G401 (cell line): ENCODE measurements around the gene EHD1. TPM values are rescaled to one million over a fixed set of nuclear protein-coding genes. Genes with fewer than 3 reads are reported as not detected.
A peak's percentile ranks its signal among the peaks of the same experiment; 100 is the strongest.
"Not testable (repeated sequence)": the region's sequence is repeated elsewhere in the genome, so short reads cannot be mapped to it uniquely, and the experiment has no call there.

Experiments used
- DNase-seq: peaks from one replicate; pipeline ENCODE4 v3.0.0-alpha.2; 2015; ENCODE audit warnings: low spot score
- in situ Hi-C: cut with HindIII; loops from 2 replicates; pipeline ENCODE4 v1.10.0; 2016; ENCODE audit warnings: low sequenced_read_pairs, mixed read lengths
- total RNA-seq: library from RNA; depleted of rRNA; stranded (reverse); fragments of >200 nt; shearing (Covaris generic); gene quantifications from 2 replicates; pipeline ENCODE4 v1.2.3, GENCODE V29; 2014

Gene EHD1
- total RNA-seq, 1 experiment from 2014 or later, result 32.4 TPM

DNA sequence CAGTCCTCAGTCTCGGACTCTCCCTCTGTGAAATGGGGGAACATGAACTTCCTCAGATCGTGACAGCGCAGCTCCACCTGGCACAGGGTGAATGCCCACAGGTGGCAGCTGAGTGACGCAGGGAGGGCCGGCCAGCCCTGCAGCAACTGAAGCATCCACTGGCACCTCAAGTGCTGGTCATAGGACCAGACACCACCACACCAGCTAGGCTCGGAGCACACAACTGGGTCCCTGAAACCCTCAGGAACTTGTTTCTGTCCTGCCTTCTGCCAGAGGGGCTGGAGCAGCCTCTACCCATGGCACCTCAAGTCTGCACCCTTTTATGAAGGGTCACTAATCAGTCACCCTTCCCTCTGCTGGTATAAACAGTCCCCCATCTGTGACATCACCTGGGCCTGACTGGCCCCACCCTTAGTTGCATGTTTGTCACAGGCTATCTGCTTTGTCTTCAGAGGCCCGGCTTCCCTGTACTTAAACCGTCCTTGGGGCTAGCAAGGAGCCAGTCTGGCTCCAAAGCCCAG lies 26.5 kb downstream of the EHD1 start:
- DNase-seq, result peak; percentile 66
- in situ Hi-C loops, result loop anchor here (10.0 kb wide), 1 partner anchor 77 kb away; the partner anchor contains the start of gene SF1

DNA sequence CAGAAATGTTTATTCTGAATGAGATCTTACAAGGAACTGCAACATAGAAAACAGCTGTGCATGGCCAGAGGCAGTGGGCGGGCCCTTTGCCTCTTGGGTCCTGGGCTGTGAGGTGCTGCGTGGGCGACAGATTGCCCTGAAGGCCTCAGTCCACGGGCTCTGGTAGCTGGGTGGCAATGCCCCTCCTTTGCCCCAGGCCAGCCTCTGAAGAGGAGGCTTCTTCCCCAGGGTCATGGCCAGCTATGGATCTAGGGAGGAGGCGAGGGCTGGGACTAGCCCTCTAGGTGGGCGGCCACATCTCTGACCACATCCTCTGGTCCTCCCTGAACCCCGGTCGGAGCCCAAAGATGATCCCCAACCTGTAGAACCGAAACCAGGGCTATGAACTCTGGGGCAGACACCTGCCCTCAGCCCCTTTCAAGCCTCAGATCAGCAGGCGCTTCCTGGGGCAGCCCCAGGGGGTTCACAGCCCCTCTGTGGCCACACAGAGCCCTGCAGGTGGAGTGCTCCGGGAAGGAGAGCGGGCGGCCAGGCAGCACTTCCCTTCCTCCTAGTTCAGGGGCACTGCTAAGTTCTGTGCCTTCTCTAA lies 27.3 kb downstream of the EHD1 start:
- in situ Hi-C loops, result loop anchor here (10.0 kb wide), 1 partner anchor 76 kb away; the partner anchor contains the start of gene SF1
- DNase-seq, result no peak

DNA sequence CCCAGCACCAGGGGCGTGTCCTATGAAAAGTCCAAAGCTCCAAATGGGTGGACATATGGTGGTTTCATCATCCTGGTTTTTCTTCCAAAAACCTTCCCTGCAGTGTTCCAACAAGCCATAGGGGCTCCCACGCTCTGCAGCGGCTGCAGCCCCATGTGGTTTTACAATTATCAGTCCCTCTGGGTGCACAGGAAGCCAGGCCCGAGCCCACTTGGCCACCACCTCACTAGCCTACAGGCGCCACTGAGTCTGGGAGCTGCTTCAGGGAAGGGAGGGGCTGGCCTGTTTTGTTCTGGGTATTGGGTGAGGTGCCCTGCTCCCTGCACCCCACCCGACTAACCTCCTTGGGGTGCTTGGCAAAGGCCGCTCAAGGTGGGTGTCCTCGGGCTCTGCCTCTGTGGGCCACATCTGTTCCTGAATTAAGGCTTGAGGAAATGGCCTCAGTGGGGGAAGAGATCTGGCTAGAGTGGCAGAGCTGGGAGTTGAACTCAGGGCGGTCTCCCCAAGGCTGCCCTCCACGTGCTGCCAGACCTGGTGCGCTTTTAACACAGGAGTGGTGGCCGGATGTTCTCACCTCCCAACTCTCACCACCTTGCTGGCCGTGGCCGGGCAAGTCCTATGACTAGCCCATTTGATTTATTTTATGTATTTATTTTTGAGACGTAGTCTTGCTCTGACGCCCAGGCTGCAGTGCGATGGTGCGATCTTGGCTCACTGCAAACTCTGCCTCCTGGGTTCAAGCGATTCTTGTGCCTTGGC lies 28.6 kb downstream of the EHD1 start:
- in situ Hi-C loops, result loop anchor here (5.0 to 10.0 kb wide), 2 partner anchors 43 to 75 kb away; partner anchors contain the start of gene SF1
- peak; percentile 73 for DNase-seq

GRCh38 chr11:64848826-64849597 lies 29.4 kb downstream of the EHD1 start:
- in situ Hi-C loops, result loop anchor here (5.0 kb wide), 1 partner anchor 43 kb away; no protein-coding TSS in a partner anchor
- peak; percentile 52 for DNase-seq

GRCh38 chr11:64848214-64848825 lies 30.1 kb downstream of the EHD1 start:
- DNase-seq, result no peak
- in situ Hi-C loops, result loop anchor here (5.0 kb wide), 1 partner anchor 44 kb away; no protein-coding TSS in a partner anchor

- in situ Hi-C loops, result loop anchor here (5.0 kb wide), 1 partner anchor 45 kb away; no protein-coding TSS in a partner anchor
Observed at GRCh38 chr11:64846998-64847666, 31.3 kb downstream of the EHD1 start.

DNA sequence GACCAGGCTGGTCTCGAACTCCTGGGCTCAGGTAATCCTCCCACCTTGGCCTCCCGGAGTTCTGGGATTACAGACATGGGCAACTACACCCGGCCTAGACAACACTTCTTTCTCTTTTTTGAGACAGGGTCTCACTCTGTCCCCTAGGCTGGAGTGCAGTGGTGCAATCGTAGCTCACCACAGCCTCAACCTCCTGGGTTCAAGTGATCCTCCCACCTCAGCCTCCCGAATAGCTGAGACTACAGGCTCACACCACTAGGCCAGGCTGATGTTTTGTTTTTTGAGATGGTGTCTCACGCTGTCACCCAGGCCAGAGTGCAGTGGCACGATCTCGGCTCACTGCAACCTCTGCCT lies 32.7 kb downstream of the EHD1 start:
- in situ Hi-C loops, result loop anchor here (5.0 kb wide), 1 partner anchor 47 kb away; no protein-coding TSS in a partner anchor

More at GRCh38 chr11:64846998-64847666, 31.3 kb downstream of the EHD1 start:
- DNase-seq, result peak; percentile 97

GRCh38 chr11:64845129-64845775 lies 33.2 kb downstream of the EHD1 start:
- in situ Hi-C loops, result loop anchor here (5.0 kb wide), 1 partner anchor 47 kb away; no protein-coding TSS in a partner anchor

More for the DNA sequence above, 32.7 kb downstream of the EHD1 start:
- not testable (repeated sequence) for DNase-seq

GRCh38 chr11:64844330-64845128 lies 33.9 kb downstream of the EHD1 start, which contains the start of gene CDC42BPG:
CDC42BPG (minus strand) TSS chr11:64844653; CDS start chr11:64844569, 84 bp downstream.
- in situ Hi-C loops, result loop anchor here (5.0 kb wide), 1 partner anchor 48 kb away; no protein-coding TSS in a partner anchor
- DNase-seq, result peak; percentile 63

More at GRCh38 chr11:64845129-64845775, 33.2 kb downstream of the EHD1 start:
- no peak for DNase-seq

DNA sequence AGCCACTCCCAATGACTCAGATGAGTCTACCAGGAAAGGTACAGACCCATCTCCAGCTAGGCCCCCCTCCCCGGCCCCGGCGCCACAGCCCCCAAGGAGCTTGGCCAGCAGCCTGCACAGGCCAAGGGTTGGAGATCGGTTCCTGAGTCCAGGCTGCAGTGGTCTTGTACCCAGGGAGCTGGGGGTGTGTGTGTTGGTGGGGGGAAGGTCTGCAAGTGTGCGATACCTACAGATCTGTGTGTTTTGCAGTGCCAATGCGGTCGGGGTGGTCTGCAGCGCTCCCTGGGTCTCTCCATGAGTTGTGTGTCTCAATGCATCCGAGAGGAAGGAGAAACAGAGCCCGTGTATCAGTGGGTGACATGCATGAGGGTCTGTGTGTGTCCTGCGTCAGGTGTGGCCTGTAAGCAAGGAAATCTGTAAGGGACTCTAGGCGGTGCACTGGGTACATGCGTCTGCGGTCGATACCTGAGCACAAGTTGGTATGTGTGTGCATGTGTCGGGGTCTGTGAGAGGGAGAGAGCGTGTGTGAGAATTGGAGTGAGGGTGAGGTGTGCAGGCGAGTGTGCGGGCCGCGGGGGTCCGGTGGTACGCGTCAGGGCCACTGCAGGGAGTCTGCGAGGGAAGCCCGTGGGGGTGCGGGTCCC lies 34.6 kb downstream of the EHD1 start:
- in situ Hi-C loops, result no loop called here
- DNase-seq, result peak; percentile 60

DNA sequence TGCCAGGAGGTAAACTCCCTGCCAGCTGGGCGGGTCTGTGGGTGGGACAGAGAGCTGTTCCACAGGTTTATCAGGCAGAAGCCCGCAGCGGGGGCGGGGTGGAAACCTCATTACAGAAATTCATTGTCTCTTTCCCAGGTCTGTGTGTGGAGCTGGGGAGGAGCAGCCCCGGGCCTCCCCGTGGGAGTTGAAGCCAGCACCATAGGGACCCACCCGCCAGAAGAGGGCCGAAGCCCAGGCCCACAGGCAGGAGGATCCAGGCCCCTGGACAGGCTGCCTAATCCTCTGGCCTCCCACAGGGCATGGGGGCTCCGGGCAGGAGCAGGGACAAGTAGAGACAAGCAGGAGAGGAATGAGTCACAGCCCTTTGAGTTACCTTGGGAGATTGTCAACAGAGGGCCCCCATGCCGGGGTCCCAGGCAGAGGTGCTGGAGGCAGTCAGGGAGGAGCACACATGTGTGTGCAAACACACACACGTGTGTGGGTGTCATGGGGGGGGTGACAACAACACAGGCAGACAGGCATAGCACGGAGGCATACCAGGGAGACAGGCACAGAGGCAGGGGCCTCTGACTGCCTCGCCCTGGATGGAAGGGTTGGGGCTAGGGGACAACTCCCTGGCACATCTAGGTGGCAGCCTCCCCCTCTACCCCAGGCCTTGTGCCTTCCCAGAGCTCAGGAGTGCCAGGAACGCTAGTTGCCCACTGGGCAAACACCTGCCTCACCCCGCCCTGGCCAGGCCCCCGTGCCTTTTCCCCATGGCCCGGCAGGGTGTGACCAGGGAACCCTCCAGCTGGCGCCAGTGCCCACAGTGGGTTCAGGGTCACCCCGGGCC lies 35.4 kb downstream of the EHD1 start:
- in situ Hi-C loops, result no loop called here
- no peak for DNase-seq

DNA sequence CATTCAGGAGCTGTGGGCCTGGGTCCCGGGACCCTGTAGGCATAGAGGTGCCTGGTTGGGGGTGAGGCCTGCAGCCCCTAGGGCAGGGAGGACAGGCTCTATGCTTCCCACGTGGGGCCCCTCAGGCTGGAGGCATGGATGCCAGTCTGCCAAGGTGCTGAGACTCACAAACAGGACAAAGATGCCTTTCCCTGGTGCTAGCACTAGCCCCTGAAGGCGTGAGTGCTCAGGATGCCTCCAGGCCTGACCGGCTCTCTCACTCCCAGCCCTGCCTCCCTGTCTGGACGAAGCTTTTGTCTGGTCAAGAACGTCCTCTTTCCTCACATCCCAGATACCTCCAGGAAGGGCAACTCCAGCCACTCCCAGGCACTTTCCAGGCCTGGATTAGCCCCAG lies 36.1 kb downstream of the EHD1 start:
- in situ Hi-C loops, result no loop called here
- DNase-seq, result no peak

DNA sequence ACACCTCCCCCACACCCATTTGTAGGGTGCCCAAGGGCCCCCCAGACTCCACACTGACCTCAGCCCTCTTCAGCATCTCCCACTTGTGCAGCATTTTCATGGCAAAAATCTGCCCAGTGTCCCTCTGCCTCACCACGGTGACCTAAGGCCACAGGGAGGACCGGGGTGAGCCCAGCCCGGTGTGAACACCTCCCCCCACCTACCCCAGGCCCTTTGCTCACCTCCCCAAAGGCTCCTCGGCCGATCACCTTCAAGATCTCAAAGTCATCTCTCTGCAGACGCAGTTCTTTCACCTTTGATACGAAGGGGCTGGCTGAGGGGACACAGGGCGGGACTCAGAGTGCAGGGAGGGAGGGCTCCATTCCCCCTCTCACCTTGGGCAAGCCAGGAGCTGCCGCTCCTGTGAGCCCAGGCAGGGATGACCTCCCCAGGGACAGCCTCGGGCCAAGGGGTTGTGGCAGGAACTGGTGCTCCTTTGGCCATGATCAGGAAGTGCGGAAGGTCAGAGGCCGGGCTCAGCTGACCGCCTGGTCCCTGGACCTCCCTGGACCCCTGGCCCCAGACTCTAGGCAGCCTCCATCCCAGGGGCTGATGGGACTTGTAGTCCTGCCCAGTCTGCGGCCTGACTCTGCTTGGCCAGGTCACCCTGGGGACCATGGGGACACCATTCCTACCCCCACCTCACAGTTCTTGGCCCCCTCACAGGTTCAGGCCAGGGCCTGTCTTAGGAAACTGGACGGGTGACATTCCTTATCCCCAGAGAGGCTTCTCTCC lies 36.6 kb downstream of the EHD1 start:
- no peak for DNase-seq
- in situ Hi-C loops, result no loop called here

DNA sequence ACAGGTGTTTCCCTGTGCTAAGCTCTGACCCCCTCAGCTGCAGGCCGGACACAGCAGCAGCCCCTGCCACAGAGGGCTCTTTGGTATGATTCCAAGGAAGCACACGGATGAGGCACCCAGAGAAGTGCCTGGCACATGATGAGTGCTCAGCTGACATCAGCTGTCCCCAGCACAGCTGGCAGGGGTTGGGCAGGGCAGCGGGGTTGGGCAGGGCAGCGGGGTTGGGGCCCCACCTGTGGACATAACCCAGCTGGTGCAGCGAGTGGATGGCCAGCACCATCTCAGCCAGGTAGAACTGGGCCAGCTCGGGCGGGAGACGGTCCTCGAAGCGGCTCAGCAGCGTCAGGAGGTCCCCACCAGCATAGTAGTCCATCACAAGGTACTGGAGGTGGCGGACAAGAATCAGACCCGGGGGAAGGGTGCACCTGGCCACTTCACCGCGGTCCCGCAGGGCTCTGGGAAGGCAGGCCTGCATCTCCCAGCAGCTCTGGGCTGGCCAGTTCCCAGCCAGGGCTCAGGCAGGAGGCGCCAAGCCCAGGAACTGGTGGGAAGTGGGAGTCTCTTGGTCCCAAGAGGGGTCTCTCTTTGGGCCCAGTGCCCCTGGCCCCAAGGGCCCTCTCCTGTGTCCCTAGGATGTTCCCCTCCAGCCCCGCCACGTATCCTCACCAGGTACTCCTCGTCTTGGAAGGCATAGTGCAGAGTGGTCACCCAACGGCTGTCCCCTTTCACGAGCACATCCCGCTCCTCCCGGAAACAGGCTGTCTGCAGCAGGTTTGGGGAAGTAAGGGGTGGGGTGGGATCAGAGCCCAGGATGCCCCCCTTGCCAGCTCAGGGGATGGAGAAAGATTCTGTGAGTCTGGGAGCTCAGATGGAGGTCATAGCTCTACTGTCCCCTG lies 38.3 kb downstream of the EHD1 start:
- in situ Hi-C loops, result no loop called here
- no peak for DNase-seq
